GM18502 (cell line): ENCODE results near the gene MYCBPAP.

ENCODE experiments used
- ATAC-seq: cut with Tn5 transposase; IDR thresholded peaks from one replicate; pipeline ENCODE4 v1.9.1; 2021; ENCODE audit warnings: mild to moderate bottlenecking; ENCODE audit not compliant: unreplicated experiment, poor library complexity

The MYCBPAP gene

DNA sequence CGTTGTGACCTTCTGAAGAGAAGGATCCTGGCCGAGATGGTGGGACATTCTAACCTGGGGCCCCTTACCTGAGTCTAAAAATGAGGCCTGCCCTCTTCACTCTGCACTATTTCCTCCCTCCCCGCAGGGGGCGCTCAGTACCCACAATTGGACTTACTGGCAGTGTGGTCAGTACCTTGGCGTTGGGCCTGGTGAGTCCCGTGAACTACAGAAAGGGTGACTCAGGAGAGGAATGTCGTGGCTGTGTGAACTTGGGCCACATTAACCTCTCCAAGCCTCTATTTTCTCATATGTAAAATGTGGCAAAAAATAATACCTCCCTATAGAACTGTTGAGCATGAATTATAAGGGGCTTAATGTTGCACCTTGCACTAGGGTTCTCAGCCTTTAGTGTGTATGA is 25.7 kb upstream of the MYCBPAP start:
- peak; percentile 38 for ATAC-seq

GRCh38 chr17:50483266-50483665 is 25.0 kb upstream of the MYCBPAP start:
- no peak for ATAC-seq

- no peak for ATAC-seq
These were observed 23.7 kb upstream of the MYCBPAP start for GRCh38 chr17:50484386-50485155.

DNA sequence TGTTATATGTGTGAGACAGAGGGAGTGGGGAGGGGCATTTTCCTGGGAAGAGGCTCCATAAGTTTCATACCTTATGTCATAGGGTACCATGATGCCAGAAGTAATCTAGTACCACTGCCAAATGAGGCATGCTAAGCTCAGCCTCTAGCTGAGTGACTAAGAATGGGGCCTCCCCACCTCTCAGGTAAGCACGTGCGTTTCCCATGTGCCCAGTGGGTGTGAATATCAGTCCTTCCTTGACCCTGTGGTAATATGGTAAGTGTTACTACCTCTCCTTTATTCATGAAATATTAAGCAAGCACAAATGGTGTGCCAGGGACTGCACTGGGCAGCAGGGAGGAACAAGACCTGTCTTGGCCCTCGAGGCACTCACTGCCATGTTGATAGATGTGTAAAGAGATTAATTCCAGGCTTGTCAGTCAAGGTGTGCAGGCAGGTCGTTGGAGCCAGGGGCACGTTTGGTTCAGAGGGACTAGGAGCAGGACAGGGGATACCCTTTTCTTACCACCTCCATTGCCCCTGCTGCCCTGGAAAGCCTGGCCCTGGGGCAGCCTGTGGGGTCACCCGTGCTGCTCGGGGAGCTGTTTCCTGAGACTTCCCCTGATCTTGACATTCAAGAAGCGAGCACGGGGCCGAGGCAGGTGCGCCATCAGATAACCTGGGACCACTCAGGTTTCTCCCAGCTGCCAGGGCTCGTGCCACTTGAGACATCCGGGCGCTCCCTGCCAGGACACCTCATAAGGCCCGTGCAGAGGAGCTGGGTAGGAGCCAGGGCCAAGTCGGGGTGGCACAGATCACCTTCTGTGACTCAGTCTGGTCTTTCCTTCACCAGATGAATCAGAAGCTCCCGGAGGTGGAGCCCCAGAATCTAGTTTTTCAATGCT is 20.8 kb upstream of the MYCBPAP start:
- ATAC-seq: no peak

DNA sequence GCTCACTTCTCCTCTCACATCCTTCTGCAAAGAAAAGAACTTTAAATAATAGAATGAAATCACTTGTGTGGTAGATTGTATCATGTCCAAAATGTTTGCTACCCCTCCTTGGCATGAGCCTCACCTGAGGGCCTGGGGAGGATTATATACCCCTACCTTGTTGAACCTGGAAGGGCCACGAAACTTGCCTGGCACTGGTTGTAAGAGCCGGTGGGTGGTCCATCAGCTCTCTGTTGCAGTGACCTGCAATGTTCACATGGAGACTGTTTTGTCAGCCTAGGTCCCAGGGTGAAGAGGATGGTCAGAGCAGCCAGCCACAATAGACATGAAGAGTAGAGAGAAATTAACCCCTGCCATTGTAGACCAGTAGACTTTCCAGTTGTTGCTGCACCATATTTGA is 19.4 kb upstream of the MYCBPAP start:
- no peak for ATAC-seq

DNA sequence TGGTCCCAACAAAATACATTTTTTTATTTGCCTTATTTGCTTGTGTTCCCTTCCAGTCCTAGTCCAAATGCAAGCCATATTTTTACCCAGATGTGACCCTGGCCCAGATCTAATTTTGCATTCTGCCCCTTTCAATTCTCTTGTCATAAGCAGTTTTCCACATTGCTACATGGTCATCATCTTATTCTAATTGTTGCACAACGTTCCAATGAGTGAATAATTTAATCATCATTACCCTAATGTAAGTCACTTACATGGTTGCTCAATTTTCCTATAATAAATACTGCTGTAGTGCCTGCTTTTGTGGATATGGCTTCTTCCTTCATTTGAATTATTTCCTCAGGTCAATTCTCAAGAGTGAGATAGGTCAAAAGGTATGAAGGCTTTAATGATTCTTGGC is 16.7 kb upstream of the MYCBPAP start:
- ATAC-seq: no peak

DNA sequence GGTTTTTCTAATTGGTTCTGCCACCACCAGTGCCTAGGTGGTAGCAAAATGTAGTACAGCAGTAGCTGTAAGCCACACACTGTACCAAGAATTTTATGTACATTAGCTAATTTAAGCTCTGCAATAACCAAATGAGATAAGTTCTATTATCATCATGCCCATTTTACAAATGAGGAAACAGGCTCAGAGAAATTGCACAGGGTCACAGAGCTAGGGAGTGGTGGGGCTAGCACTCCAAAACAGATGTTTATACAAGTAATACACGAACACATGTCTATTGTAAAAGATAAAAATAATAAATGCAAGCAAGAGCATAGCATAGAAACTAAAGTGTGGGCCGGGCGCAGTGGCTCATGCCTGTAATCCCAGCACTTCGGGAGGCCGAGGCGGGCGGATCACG is 16.0 kb upstream of the MYCBPAP start:
- ATAC-seq: no peak

- ATAC-seq: no peak
These were observed 14.5 kb upstream of the MYCBPAP start for GRCh38 chr17:50493744-50494143.

DNA sequence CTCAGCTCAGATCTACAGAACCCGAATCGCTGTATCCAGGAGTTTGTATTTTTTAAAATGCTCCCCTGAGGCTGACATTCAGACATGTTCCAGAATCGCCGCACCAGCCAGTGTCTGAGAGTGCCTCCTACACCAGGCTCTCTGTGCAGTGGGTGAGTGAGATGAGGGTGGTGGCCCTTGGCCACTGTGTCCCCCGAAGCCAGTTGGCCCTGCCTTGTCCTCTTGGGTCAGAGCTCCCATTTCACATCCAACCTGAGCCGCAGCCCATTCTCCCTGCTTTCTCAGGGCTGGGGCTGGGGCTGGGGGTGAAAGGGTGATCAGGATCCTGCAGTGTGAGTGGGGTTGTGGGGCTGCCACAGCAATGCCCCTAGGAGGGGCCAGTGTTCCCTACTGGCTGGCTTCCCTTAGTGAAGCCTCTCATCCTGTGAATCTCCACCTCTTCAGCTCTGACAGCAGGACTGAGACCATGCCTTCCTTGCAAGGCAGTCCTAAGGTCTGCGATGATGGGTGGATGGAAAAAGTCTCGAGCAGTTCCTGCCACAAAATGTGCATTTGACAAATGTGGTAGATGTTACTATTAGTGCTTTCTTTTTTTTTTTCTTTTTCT is 12.9 kb upstream of the MYCBPAP start:
- ATAC-seq: no peak

- ATAC-seq: no peak
These were observed 12.3 kb upstream of the MYCBPAP start for GRCh38 chr17:50495918-50496317.

DNA sequence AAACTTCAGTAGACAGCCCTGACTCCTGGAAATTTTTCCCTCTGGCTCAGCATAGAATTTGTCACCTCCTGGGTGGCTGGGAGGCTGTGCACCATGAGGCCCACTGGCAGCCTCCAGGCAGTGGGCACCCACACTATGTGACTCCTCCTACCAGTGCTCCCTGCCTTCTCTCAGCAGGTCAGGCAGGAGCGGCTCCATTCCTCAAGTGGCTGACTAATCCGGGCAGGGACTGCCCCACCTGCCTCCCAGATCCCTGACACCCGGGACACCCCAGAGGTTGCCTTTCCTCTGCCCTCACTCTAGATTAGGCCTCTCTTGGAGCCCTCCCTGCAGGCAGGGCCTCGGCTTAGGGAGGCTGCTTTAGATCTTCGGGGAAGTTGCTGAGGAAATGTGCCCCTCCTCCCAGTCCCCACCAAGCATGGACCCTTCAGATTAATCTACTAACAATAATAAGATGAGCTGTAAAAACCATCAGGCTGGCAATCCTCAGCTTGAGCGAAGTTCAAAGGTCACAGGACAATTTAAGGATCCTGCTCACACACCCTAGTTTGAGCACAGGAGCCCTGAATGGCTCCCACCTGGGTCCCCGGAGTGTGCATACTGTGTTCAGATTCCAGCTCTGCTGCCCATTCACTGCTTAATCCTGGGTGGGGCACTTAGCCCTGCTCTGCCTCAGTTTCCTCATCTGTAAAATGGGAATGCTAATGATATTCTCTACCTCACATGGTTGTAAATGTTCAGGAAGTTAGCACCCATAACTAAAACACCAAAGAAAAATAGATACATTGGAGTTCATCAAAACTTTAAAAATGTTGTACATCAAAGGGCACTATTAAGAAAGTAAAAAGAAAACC is 10.0 kb upstream of the MYCBPAP start:
- ATAC-seq: no peak

DNA sequence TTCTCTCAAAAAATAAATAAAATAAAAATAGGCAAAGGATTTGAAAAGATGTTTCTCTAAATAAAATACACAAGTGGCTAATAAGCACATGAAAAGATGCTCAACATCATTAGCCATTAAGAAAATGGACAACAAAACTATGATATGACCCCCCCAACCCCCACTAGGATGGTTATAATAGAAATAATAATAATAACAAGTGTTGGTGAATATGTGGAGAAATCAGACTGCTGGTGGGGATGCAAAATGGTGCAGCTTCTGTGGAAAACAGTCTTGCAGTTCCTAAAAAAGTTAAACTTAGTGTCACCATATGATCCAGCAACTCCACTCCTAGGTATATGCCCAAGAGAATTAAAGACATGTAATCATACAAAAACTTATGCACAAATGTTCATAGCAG is 9.0 kb upstream of the MYCBPAP start:
- ATAC-seq: no peak

- ATAC-seq: no peak
These were observed 8.5 kb upstream of the MYCBPAP start for GRCh38 chr17:50499721-50500120.

GRCh38 chr17:50501054-50501453 is 7.2 kb upstream of the MYCBPAP start:
- ATAC-seq: no peak

- no peak for ATAC-seq
These were observed 5.8 kb upstream of the MYCBPAP start for GRCh38 chr17:50502301-50502990.

DNA sequence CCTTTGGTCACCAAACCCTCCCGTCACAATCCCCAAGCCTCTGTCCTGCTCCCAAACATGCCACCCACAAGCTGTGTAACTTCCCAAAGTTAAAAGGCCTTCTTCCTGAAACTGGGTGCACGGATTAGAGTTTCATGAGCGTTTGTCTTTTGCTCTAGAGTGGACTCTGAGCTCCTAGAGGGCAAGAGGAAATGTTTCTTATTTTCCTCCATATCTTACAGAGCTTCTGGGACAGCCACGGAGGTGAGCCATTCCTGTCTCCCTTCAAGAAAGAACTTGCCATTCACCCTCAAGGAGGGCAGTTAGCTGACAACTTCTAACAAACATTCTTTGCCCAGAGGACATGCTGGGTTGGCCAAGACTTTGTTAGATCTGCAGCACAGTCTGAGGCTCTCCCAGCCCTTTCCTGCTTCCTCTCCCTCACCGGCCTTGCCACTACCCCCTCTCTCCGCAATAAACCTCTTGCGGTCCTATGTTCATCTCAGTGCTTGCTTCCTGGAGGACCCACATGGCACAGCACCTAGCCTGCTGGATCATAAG is 2.6 kb upstream of the MYCBPAP start:
- ATAC-seq: no peak

- no peak for ATAC-seq
These were observed 1.9 kb upstream of the MYCBPAP start for GRCh38 chr17:50506298-50506697.

- no peak for ATAC-seq
These were observed 578 bp downstream of the MYCBPAP start for GRCh38 chr17:50508573-50509460.
